A673 (cell line): ENCODE results near the gene TSPO.
"Not testable (repeated sequence)": the region's sequence is repeated elsewhere in the genome, so short reads cannot be mapped to it uniquely, and the experiment has no call there.

Experiments
- EZH2 ChIP-seq: fragments of 200-600 bp; sonication (generic); IDR thresholded peaks from 2 replicates; pipeline ENCODE4 v1.6.1; 2017; ENCODE audit warnings: borderline replicate concordance, low read depth, mild to moderate bottlenecking, mixed read lengths, antibody characterized with exemption, low read length; ENCODE audit not compliant: poor library complexity, severe bottlenecking
- TF ChIP-seq, protein P1 (sequence below): fragments of 300-800, 200-600 bp; sonication (generic); conservative IDR thresholded peaks from 2 replicates; pipeline ENCODE4 v1.5.1; 2017; ENCODE audit warnings: low read depth, mild to moderate bottlenecking, antibody characterized with exemption, low read length, moderate library complexity, mixed read lengths

DNA sequence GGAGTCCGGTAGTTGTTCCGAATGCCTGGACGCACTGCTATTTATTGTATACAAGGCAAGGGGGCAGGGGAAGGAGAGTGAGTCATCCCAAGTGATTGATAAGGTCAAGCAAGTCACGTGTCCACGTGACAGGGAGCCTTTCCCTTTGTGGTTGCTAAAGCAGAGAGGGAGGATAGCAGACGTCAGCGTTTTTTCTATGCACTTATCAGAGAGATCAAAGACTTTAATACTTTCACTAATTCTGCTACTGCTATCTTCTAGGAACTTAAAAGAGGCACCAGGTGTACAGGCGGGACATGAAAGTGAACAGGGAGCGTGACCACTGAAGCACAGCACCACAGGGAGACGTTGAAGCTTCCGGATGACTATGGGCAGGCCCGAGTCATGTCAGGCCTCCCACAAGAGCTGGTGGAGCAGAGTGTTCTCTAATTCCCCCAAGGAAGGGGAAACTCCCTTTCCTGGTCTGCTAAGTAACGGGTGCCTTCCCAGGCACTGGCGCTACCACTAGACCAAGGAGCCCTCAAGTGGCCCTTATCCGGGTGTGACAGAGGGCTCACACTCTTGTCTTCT is 47.2 kb upstream of the TSPO start:
- not testable (repeated sequence) for TF ChIP-seq EZH2
- TF ChIP-seq, protein P1, sequence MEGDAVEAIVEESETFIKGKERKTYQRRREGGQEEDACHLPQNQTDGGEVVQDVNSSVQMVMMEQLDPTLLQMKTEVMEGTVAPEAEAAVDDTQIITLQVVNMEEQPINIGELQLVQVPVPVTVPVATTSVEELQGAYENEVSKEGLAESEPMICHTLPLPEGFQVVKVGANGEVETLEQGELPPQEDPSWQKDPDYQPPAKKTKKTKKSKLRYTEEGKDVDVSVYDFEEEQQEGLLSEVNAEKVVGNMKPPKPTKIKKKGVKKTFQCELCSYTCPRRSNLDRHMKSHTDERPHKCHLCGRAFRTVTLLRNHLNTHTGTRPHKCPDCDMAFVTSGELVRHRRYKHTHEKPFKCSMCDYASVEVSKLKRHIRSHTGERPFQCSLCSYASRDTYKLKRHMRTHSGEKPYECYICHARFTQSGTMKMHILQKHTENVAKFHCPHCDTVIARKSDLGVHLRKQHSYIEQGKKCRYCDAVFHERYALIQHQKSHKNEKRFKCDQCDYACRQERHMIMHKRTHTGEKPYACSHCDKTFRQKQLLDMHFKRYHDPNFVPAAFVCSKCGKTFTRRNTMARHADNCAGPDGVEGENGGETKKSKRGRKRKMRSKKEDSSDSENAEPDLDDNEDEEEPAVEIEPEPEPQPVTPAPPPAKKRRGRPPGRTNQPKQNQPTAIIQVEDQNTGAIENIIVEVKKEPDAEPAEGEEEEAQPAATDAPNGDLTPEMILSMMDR = not testable (repeated sequence)
